Chondrocyte (in vitro differentiated cells): ENCODE measurements around the gene MGAT3. TPM values are rescaled to one million over a fixed set of nuclear protein-coding genes. Genes with fewer than 3 reads are reported as not detected.

ENCODE experiments used
- DNase-seq: peaks from one replicate; pipeline ENCODE4 v3.0.0; 2021; ENCODE audit warnings: mixed read lengths, low spot score
- H3K27ac Mint-ChIP-seq: one replicate; pipeline ENCODE4 v1.8.0; 2021; ENCODE audit warnings: mild to moderate bottlenecking, moderate library complexity, mixed read lengths; ENCODE audit not compliant: unreplicated experiment
- H3K27me3 Mint-ChIP-seq: 2 replicates; pipeline ENCODE4 v1.8.0; 2021; ENCODE audit warnings: low read depth, mixed read lengths
- H3K36me3 Mint-ChIP-seq: 2 replicates; pipeline ENCODE4 v1.8.0; 2021; ENCODE audit warnings: low read depth, mixed read lengths
- H3K4me1 Mint-ChIP-seq: 2 replicates; pipeline ENCODE4 v1.8.0; 2021; ENCODE audit warnings: low read depth, mild to moderate bottlenecking, mixed read lengths
- H3K4me3 Mint-ChIP-seq: one replicate; pipeline ENCODE4 v1.8.0; 2021; ENCODE audit warnings: mild to moderate bottlenecking, moderate library complexity, mixed read lengths; ENCODE audit not compliant: unreplicated experiment
- H3K9me3 Mint-ChIP-seq: 2 replicates; pipeline ENCODE4 v1.8.0; 2021; ENCODE audit warnings: low read depth, mixed read lengths
- total RNA-seq: library from RNA; stranded (reverse); gene quantifications from 3 replicates; pipeline ENCODE4 v1.2.1, GENCODE V29; 2021
- TF ChIP-seq, protein P1 (sequence below): fragments of 200-600 bp; sonication (generic); IDR thresholded peaks from 2 replicates; pipeline ENCODE4 v1.5.0; 2021; ENCODE audit warnings: antibody characterized with exemption, mild to moderate bottlenecking, moderate library complexity

MGAT3 gene
- total RNA-seq, 1 donor from 2014 or later, result 6.1 TPM

DNA sequence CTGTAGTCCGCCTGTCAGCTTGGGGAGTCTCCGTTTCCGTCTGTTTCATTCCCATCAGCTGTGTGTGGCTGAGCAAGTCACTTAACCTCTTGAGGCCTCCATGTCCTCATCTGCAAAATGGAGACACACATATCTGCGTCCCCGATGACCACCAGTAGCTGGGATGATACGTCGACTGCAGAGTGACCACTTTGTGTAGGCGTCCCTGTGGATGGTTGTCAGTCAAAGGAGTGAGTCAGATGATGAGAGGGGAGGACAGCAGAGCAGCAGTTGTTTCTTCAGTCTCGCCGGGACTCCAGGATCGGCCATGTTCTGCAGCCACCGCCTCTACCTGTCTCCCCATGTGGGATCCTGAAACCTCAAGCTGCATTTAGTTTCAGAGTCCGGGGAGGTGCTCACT, 19.9 kb downstream of the MGAT3 start:
- Mint-ChIP-seq H3K4me3 (no peak overlapping the region), H3K9me3 (no peaks in the 10 kb centered on the region), H3K36me3 (no peaks in the 10 kb centered on the region), H3K27ac (no peak overlapping the region), H3K27me3 (no peaks in the 10 kb centered on the region), H3K4me1 (peaks cover 40% of the 10 kb centered on the region)
- TF ChIP-seq, protein P1, sequence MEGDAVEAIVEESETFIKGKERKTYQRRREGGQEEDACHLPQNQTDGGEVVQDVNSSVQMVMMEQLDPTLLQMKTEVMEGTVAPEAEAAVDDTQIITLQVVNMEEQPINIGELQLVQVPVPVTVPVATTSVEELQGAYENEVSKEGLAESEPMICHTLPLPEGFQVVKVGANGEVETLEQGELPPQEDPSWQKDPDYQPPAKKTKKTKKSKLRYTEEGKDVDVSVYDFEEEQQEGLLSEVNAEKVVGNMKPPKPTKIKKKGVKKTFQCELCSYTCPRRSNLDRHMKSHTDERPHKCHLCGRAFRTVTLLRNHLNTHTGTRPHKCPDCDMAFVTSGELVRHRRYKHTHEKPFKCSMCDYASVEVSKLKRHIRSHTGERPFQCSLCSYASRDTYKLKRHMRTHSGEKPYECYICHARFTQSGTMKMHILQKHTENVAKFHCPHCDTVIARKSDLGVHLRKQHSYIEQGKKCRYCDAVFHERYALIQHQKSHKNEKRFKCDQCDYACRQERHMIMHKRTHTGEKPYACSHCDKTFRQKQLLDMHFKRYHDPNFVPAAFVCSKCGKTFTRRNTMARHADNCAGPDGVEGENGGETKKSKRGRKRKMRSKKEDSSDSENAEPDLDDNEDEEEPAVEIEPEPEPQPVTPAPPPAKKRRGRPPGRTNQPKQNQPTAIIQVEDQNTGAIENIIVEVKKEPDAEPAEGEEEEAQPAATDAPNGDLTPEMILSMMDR, result no peak
- DNase-seq, result no peak

DNA sequence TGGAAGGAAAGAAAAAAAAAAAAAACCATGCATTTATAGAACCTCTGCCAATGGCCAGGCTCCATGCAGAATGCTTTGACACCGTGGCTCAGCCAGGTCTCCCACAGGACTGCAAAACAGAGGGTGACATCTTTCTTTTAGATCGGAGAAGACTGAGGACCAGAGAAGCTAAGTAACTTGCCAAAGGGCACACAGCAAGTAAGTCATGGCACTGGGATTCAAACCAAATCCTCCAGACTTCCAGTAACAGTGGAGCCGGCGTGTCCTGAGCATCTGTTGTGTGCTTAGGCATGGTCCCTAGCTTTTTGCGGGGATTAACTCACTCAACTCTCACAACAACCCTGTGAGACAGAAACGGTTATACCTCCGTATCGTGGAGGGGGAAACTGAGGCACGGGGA, 20.7 kb downstream of the MGAT3 start:
- Mint-ChIP-seq H3K9me3 (no peaks in the 10 kb centered on the region), H3K27me3 (no peaks in the 10 kb centered on the region), H3K27ac (no peak overlapping the region), H3K4me1 (peaks cover 31% of the 10 kb centered on the region), H3K36me3 (no peaks in the 10 kb centered on the region), H3K4me3 (no peak overlapping the region)
- no peak for DNase-seq
- TF ChIP-seq, protein P1, result no peak

DNA sequence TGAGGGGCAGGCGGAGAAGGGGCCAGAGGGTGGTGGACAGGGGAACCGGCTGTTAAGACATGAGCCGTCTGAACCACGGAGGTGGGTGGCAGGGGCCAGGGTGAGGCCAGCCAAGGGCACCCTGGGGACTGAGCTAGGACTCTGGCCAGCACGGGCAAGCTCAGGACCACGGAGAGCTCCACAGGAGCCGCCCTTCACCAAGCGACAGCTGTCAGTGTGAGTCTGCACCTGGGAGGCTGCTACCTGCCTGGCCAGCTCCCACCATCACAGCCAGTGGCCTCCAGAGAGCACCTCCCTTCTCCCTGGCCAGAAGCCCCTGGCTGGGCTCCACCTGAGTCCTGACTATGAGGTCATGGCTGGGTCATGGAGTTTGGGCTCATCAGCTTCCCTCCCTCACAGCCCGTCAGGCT, 21.6 kb downstream of the MGAT3 start:
- no peak for DNase-seq
- Mint-ChIP-seq H3K36me3 (no peaks in the 10 kb centered on the region), H3K27ac (no peak overlapping the region), H3K9me3 (no peaks in the 10 kb centered on the region), H3K4me1 (peaks cover 22% of the 10 kb centered on the region), H3K27me3 (no peaks in the 10 kb centered on the region), H3K4me3 (no peak overlapping the region)
- TF ChIP-seq, protein P1, result no peak

DNA sequence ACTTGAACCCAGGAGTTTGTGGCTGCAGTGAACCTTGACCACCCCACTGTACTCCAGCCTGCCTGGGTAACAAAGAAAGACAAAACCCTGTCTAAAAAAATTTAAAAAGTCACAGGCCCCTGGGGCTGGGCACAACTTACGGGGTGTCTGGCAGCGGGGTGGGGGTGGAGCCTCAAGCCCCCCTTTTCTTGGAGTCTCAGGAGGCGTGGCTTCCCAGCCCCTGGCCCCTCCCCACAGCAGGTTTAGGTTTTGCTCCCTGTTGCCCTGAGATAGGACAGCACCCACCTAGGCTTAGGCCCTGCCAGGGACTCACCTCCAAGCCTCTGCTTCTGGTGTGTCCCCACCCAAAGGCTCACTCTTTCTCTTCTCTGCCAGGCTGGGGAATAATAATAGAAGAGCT, 22.4 kb downstream of the MGAT3 start:
- H3K36me3 Mint-ChIP-seq, result no peaks in the 10 kb centered on the region
- H3K27me3 Mint-ChIP-seq, result no peaks in the 10 kb centered on the region

DNA sequence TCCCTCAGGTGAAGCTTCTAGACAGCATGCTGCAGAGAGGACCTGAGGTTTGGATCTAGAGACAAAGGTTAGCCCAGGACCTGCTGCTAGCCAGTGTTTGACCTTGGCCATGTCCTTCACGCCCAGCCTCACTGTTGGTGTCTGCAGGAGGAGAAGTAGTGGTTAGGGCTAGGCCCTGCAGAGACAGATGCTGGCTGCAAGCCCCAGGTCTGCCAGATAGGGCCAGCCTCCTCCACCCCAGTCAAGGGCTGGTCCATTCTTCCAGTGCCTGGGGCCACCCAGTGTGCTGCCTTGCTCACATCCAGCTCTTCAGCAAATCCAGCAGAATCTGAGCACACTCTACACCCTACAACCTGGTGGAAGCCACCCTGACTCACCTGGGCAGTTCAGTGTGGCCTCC, 23.7 kb downstream of the MGAT3 start:
- no peaks in the 10 kb centered on the region for H3K27me3 Mint-ChIP-seq
- H3K4me1 Mint-ChIP-seq, result peaks cover 4% of the 10 kb centered on the region
- no peak overlapping the region for H3K27ac Mint-ChIP-seq
- TF ChIP-seq, protein P1, result no peak
- no peaks in the 10 kb centered on the region for H3K9me3 Mint-ChIP-seq
- no peaks in the 10 kb centered on the region for H3K36me3 Mint-ChIP-seq
- DNase-seq, result no peak
- H3K4me3 Mint-ChIP-seq, result no peak overlapping the region

More for the DNA sequence above, 22.4 kb downstream of the MGAT3 start:
- H3K9me3 Mint-ChIP-seq, result no peaks in the 10 kb centered on the region
- H3K4me1 Mint-ChIP-seq, result peaks cover 16% of the 10 kb centered on the region
- no peak for DNase-seq
- no peak overlapping the region for H3K27ac Mint-ChIP-seq
- H3K4me3 Mint-ChIP-seq, result no peak overlapping the region
- TF ChIP-seq, protein P1, result no peak
